GM12874 (cell line): ENCODE measurements around the gene TFPI.

Experiments used
- CTCF ChIP-seq: IDR thresholded peaks from 2 replicates; pipeline ENCODE4 v1.5.1; 2011; ENCODE audit warnings: low read depth, mild to moderate bottlenecking, control low read depth, low read length, moderate library complexity; ENCODE audit not compliant: insufficient read depth

TFPI gene

GRCh38 chr2:187580462-187581124 is 26.4 kb upstream of the TFPI start:
- no peak; the same call in 1 of the 2 replicates for TF ChIP-seq CTCF

- TF ChIP-seq CTCF, result no peak
Observed at GRCh38 chr2:187577310-187577709, 23.1 kb upstream of the TFPI start.

- no peak for TF ChIP-seq CTCF
Observed at GRCh38 chr2:187576906-187577305, 22.7 kb upstream of the TFPI start.

- TF ChIP-seq CTCF, result no peak
Observed at GRCh38 chr2:187575751-187576067, 21.5 kb upstream of the TFPI start.

GRCh38 chr2:187574969-187575750 is 20.9 kb upstream of the TFPI start:
- no peak for TF ChIP-seq CTCF

- TF ChIP-seq CTCF, result no peak
Observed at GRCh38 chr2:187573722-187574121, 19.5 kb upstream of the TFPI start.

GRCh38 chr2:187569571-187569970 is 15.3 kb upstream of the TFPI start:
- TF ChIP-seq CTCF, result no peak
